GM20000 (cell line): ENCODE data around the gene ZNF407.

Source experiments
- DNase-seq: peaks from one replicate; pipeline ENCODE4 v3.0.0; 2012; ENCODE audit warnings: low spot score
- CTCF ChIP-seq: IDR thresholded peaks from 2 replicates; pipeline ENCODE4 v1.5.1; 2012; ENCODE audit warnings: mild to moderate bottlenecking, control low read depth; ENCODE audit errors: extremely low read depth, missing control alignments

The ZNF407 gene

DNA sequence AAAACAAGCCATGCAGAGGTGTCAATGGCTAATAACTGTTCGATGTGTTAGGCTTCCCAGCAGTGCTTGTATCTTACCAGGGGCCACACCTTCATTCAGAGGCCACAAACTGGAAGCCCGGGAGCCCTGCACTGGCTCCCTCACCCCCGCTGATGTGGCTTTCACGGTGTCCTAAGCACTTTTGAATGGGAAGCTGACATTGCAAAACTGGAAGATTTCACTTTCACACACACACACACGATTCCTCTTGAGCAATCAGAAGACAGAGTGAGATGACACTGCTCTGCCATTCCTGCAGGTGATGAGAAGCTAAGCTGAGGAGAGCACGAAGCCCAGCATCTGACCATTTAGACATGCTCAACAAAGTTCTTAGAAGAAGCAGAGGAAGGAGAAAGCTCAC lies 8.6 kb upstream of the ZNF407 start:
- no peak for TF ChIP-seq CTCF
- DNase-seq, result no peak

DNA sequence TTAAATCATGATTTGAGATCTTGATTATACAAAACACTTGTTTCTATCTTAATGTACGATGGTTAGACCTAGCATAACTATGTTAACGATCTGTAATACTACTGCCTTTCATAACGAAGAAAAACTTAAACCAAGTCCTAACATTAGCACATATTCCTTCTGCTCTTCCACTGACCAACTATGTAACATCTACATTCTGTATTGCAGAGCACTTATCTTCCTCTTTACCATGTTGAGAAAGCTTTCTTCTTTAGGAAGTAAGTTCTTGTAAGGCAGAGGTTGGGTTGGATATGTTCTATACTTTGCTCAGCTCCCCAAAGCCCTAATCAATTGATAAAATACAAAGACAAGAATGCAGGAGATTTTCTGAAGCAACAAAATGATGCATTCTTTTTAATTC lies 7.9 kb upstream of the ZNF407 start:
- no peak for TF ChIP-seq CTCF
- no peak for DNase-seq

DNA sequence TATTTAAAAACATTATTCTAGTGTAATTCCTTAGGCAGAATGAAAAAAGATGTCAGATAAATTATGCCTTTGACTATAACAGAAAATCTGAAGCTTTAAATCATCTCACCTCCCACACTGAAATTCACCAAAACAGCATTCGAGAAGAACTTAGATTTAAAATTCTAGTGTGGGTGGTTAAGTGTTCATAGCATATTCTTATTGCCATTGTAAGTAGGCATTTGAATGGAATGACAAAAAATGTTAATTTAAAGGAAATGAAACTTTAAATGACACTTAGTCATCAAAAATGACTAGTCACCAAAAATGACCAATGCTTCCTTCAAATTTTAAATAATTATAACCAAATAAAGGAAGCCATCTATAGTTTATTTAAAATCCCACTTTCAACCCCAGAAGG lies 7.0 kb upstream of the ZNF407 start:
- no peak for DNase-seq
- TF ChIP-seq CTCF, result no peak

GRCh38 chr18:74595431-74595830 lies 2.2 kb upstream of the ZNF407 start:
- no peak for DNase-seq
- TF ChIP-seq CTCF, result no peak

GRCh38 chr18:74597034-74597661 lies 522 bp upstream of the ZNF407 start:
- TF ChIP-seq CTCF, result no peak
- DNase-seq, result peak; percentile 68

DNA sequence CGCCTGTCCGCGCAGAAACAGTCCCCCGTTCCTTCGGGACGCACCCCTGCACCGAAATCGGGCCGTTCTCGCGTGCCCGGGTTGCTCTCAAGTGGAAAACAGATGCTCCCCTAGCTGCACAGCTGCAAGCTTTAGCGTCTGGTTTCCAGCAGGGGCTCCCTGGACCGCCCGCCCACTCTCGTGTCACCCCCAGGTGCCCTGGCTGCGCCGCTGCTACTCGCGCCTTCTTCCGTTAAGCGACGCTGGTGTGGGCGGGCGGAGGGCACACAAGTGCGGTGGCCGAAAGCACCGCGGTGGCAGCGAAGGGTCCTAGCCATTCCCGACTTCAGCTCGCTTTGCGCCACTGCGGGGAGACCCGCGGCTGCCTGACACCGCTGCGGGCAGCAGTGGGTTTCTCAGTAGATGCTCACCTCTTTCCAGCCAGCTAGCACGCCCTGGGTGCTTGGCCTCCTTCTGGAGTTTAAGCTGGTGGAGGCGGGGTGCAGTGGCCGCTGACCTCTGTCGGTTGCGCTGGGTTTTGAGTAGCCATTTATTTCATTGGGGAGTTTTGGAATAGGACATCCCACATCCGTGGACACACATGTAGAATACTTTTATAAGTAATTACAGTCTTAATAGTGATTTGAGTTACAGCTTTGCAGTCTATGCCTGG lies 806 bp downstream of the ZNF407 start:
- peak; percentile 65 for DNase-seq
- TF ChIP-seq CTCF, result no peak

DNA sequence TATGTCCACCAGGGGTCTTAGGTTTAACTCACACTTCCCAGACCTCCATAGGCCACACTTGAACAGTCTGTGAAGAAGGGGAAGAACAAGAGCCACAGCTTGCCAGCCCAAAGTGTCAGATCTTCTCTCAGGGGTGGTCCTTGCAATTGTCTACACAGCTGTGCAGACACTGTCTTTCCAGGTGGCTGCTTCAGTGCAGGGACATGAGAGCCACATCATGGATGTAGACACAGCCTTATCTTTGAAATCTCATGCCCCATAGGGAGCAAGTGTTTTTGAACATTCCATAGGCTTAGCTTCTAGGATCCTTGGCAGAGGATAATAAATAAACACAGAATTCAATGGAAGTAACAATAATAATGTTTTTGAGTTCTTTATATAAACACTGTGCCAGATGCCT lies 6.7 kb downstream of the ZNF407 start:
- DNase-seq, result no peak
- no peak for TF ChIP-seq CTCF
